Breast epithelium (tissue), 4 donors: ENCODE measurements around the gene EDC3. TPM values are rescaled to one million over a fixed set of nuclear protein-coding genes. Genes with fewer than 3 reads are reported as not detected.
"Not testable (repeated sequence)": the region's sequence is repeated elsewhere in the genome, so short reads cannot be mapped to it uniquely, and the experiment has no call there.

Experiments
- DNase-seq, 2 donors: peaks; one replicate each; pipeline ENCODE4 v3.0.0-alpha.2; 2019; ENCODE audit warnings: low spot score in 2 of 2
- H3K27ac ChIP-seq, 2 donors: fragments of 200-600 bp; sonication (generic) in 1 of 2; one replicate each; pipeline ENCODE4 v1.5.1; 2016 to 2019; ENCODE audit warnings: mild to moderate bottlenecking in 1 of 2
- H3K27me3 ChIP-seq, 2 donors: fragments of 200-600 bp; sonication (generic) in 1 of 2; one replicate each; pipeline versions ENCODE4 v1.5.1 to v1.6.0; 2017 to 2019; ENCODE audit warnings: control low read depth in 1 of 2, mild to moderate bottlenecking in 1 of 2
- H3K36me3 ChIP-seq: fragments of 200-600 bp; one replicate; pipeline ENCODE4 v1.5.1; 2019
- H3K4me1 ChIP-seq, 2 donors: fragments of 200-600 bp; sonication (generic); one replicate each; pipeline ENCODE4 v1.5.1; 2016 to 2019; ENCODE audit warnings: control low read depth in 1 of 2
- H3K4me3 ChIP-seq, 3 donors: fragments of 200-600 bp; sonication (generic); 1 replicate in 2 of 3; 2 replicates in 1 of 3; pipeline ENCODE4 v1.5.1; 2016 to 2019; ENCODE audit warnings: mild to moderate bottlenecking in 3 of 3, moderate library complexity in 2 of 3
- H3K9me3 ChIP-seq, 2 donors: fragments of 200-600 bp; sonication (generic) in 1 of 2; one replicate each; pipeline ENCODE4 v1.5.1; 2016 to 2019; ENCODE audit warnings: control low read depth in 1 of 2
- CTCF ChIP-seq, 3 donors: fragments of 450-650 bp; IDR thresholded peaks; one replicate each; pipeline ENCODE4 v1.5.1; 2016 to 2017; ENCODE audit warnings: antibody characterized with exemption in 3 of 3, mild to moderate bottlenecking in 3 of 3, moderate library complexity in 3 of 3
- POLR2A ChIP-seq: fragments of 450-650 bp; IDR thresholded peaks from one replicate; pipeline ENCODE4 v1.6.1; 2016; ENCODE audit warnings: antibody characterized with exemption, mild to moderate bottlenecking, moderate library complexity
- POLR2AphosphoS5 ChIP-seq, 3 donors: sonication (generic); formaldehyde crosslinking; IDR thresholded peaks; one replicate each; pipeline ENCODE4 v1.6.1; 2017; ENCODE audit warnings: antibody characterized with exemption in 3 of 3
- intact Hi-C: fragments of 100-400 bp; cut with DNase I; formaldehyde crosslinking; loops from one replicate; pipeline ENCODE4 v1.15.1; 2023; ENCODE audit warnings: low total_unique reads
- total RNA-seq, 3 donors: library from RNA; depleted of rRNA; stranded (reverse); fragments of >200 nt; gene quantifications; one replicate each; pipeline ENCODE4 v1.1.0, GENCODE V29; 2016

The EDC3 gene
- total RNA-seq, 3 donors from 2014 or later: 13.8 to 21.7 (median 20.3) TPM

GRCh38 chr15:74662064-74662860, 33.6 kb downstream of the EDC3 start:
- Histone ChIP-seq H3K4me1 (peaks cover 0 to 8% of the 10 kb centered on the region in 2 donors), H3K4me3 (no peak overlapping the region), H3K9me3 (no peaks in the 10 kb centered on the region), H3K36me3 (no peaks in the 10 kb centered on the region), H3K27me3 (no peaks in the 10 kb centered on the region), H3K27ac (peak overlapping the region in 1 of 2 donors; percentile 16)
- DNase-seq: no peak
- TF ChIP-seq POLR2A (no peak), POLR2AphosphoS5 (IDR thresholded peaks at IDR 0.05) (no peak), CTCF (IDR thresholded peaks at IDR 0.05) (no peak)
- intact Hi-C loops: no loop called here

- H3K4me3 ChIP-seq, H3K36me3 ChIP-seq, H3K9me3 ChIP-seq, DNase-seq, H3K4me1 ChIP-seq, H3K27me3 ChIP-seq, H3K27ac ChIP-seq, intact Hi-C loops: not testable (repeated sequence)
Measured at GRCh38 chr15:74661280-74661679, 34.5 kb downstream of the EDC3 start.

- TF ChIP-seq CTCF (IDR thresholded peaks at IDR 0.05) (no peak), POLR2AphosphoS5 (IDR thresholded peaks at IDR 0.05) (no peak), POLR2A (no peak)
- Histone ChIP-seq H3K36me3 (no peaks in the 10 kb centered on the region), H3K4me1 (no peaks in the 10 kb centered on the region), H3K27ac (no peak overlapping the region), H3K27me3 (no peaks in the 10 kb centered on the region), H3K9me3 (no peaks in the 10 kb centered on the region), H3K4me3 (no peak overlapping the region)
- no peak for DNase-seq
- intact Hi-C loops: no loop called here
Measured at GRCh38 chr15:74657846-74658245, 38.0 kb downstream of the EDC3 start.

GRCh38 chr15:74656935-74657535, 38.8 kb downstream of the EDC3 start:
- H3K9me3 ChIP-seq: no peaks in the 10 kb centered on the region
- no peak overlapping the region for H3K4me3 ChIP-seq
- TF ChIP-seq CTCF (IDR thresholded peaks at IDR 0.05) (no peak), POLR2AphosphoS5 (IDR thresholded peaks at IDR 0.05) (no peak), POLR2A (no peak)
- H3K27me3 ChIP-seq: no peaks in the 10 kb centered on the region
- intact Hi-C loops: no loop called here
- H3K27ac ChIP-seq: no peak overlapping the region
- H3K4me1 ChIP-seq: no peaks in the 10 kb centered on the region
- H3K36me3 ChIP-seq: no peaks in the 10 kb centered on the region
- DNase-seq: no peak

- no peak for DNase-seq
- H3K9me3 ChIP-seq: no peaks in the 10 kb centered on the region
- H3K36me3 ChIP-seq: no peaks in the 10 kb centered on the region
- H3K27me3 ChIP-seq: no peaks in the 10 kb centered on the region
- intact Hi-C loops: no loop called here
- no peak overlapping the region for H3K4me3 ChIP-seq
- H3K27ac ChIP-seq: no peak overlapping the region
- no peaks in the 10 kb centered on the region for H3K4me1 ChIP-seq
- no peak for TF ChIP-seq POLR2A
Measured at GRCh38 chr15:74655424-74655823, 40.4 kb downstream of the EDC3 start.

GRCh38 chr15:74653426-74654102, 42.3 kb downstream of the EDC3 start:
- no peak overlapping the region for H3K4me3 ChIP-seq
- TF ChIP-seq POLR2AphosphoS5 (IDR thresholded peaks at IDR 0.05): no peak
- TF ChIP-seq POLR2A: no peak
- no peak for TF ChIP-seq CTCF (IDR thresholded peaks at IDR 0.05)
- intact Hi-C loops: no loop called here

More at GRCh38 chr15:74653426-74654102, 42.3 kb downstream of the EDC3 start:
- Histone ChIP-seq H3K27ac (peak overlapping the region; percentile 38 to 40), H3K27me3 (no peaks in the 10 kb centered on the region), H3K9me3 (no peaks in the 10 kb centered on the region), H3K4me1 (no peaks in the 10 kb centered on the region), H3K36me3 (no peaks in the 10 kb centered on the region)
- DNase-seq: no peak
